Thyroid gland (tissue), 4 donors: ENCODE results near the gene GTF3C2.

Experiments used
- CTCF ChIP-seq, 6 experiments: fragments of 200-600 bp in 3 of 6; fragments of 450-650 bp in 3 of 6; sonication (generic) in 3 of 6; IDR thresholded peaks; one replicate each; pipeline ENCODE4 v1.5.1; 2016 to 2019; ENCODE audit warnings: antibody characterized with exemption in 6 of 6, mild to moderate bottlenecking in 2 of 6, inconsistent platforms in 1 of 6, moderate library complexity in 1 of 6
- POLR2A ChIP-seq, 2 donors: fragments of 450-650 bp; IDR thresholded peaks; one replicate each; pipeline ENCODE4 v1.6.1; 2017; ENCODE audit warnings: antibody characterized with exemption in 2 of 2, mild to moderate bottlenecking in 2 of 2, moderate library complexity in 1 of 2

- TF ChIP-seq CTCF (IDR thresholded peaks at IDR 0.05) (no peak), POLR2A (IDR thresholded peaks at IDR 0.05) (no peak)
Measured at GRCh38 chr2:27316655-27317412, 39.7 kb downstream of the GTF3C2 start.
